GM12801 (cell line): ENCODE data around the gene GRIK2.

Source experiments
- TF ChIP-seq, protein P1 (sequence below): IDR thresholded peaks from one replicate; pipeline ENCODE4 v1.5.1; 2011; ENCODE audit warnings: control low read depth; ENCODE audit not compliant: insufficient read length; ENCODE audit errors: extremely low read depth

The GRIK2 gene

DNA sequence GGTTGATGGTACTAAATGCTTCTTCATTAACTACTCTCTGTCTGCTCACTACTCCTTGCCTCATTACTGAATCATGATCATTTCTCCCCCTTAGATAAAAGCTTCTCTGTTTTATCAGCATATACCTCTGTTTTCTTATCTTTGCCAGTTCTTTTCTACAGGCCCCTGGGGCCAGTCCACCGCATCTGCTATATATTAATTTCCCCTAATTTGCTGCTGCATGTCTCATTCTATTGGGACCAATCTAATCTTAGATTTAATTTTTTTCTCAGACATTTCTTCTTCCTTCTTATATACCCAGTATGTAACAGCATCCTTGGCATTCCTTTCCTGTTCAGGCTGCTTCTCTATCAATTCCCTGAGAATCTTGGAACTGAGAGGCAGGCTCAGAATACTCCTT is 51.2 kb downstream of the GRIK2 start:
- TF ChIP-seq, protein P1, sequence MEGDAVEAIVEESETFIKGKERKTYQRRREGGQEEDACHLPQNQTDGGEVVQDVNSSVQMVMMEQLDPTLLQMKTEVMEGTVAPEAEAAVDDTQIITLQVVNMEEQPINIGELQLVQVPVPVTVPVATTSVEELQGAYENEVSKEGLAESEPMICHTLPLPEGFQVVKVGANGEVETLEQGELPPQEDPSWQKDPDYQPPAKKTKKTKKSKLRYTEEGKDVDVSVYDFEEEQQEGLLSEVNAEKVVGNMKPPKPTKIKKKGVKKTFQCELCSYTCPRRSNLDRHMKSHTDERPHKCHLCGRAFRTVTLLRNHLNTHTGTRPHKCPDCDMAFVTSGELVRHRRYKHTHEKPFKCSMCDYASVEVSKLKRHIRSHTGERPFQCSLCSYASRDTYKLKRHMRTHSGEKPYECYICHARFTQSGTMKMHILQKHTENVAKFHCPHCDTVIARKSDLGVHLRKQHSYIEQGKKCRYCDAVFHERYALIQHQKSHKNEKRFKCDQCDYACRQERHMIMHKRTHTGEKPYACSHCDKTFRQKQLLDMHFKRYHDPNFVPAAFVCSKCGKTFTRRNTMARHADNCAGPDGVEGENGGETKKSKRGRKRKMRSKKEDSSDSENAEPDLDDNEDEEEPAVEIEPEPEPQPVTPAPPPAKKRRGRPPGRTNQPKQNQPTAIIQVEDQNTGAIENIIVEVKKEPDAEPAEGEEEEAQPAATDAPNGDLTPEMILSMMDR = no peak

DNA sequence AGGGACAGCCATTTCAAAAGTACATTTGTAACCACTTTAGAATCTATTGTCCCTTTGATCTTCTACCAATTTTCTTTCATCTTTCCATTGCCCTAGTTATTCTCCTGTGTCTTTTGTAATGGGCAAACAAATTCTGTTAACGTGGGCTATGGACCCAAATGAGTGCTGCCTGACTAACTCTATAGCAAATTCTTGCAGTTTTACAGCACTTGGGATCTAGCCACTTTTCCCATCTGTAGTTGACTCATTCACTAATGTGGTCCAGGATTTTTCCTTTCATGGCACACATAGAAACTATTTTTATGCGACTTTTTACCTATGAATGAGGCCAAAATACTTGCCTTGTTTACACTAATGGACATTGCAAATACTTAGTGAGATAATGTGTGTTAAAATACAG is 52.0 kb downstream of the GRIK2 start:
- TF ChIP-seq, protein P1 = no peak

DNA sequence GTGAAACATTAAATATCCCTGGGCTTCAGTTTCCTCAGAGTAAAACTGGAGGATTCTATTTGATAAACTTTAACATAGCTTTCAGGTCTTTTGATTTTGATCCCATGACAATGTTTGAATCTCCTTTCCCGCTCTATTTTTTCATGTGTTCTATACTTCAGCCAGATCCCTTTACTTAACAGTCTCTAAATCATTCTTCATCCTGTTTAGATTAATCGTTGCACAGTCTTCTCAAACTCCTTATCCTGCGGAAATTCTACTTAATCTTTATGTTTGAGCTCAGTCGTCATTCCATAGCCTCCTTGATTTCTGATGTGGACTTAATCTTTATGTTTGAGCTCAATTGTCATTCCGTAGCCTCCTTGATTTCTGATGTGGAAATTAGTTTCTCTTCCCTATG is 57.4 kb downstream of the GRIK2 start:
- TF ChIP-seq, protein P1 = no peak

DNA sequence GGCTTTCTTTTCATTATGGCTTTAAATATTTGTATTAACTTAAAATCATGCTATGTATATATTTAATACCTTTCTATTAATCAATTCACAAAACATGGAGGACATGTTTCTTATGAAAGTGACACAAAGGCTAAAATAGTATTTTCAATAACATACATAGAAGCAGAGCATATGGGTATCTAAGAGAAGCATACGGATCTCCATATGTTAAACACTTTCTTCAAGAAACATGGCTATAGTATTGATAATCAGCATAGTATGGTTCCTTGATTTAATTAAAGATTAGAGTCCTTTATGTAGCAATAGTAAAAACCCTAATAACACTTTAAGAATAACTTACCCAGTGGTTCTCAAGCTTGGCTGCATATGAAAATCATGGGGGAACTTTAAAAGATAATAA is 58.5 kb downstream of the GRIK2 start:
- TF ChIP-seq, protein P1 = no peak

DNA sequence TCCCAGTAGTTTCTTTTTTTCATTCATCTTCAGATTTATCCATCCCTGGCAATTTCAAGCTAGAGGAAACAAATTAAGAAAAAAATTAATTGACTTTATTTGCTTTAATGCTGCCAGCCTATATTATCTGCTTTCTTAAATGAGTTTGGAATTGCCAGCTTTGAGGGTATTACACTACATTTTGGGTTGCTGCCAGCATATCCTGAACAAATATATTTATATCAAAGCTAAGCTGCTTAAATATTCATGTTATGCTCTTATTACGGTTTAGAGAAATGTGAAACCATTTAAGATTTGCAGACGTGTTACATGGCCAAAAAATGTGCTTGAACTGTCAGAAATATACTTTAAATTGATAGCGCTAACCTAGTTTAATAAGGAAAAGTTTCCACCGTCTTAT is 59.7 kb downstream of the GRIK2 start:
- TF ChIP-seq, protein P1 = no peak

DNA sequence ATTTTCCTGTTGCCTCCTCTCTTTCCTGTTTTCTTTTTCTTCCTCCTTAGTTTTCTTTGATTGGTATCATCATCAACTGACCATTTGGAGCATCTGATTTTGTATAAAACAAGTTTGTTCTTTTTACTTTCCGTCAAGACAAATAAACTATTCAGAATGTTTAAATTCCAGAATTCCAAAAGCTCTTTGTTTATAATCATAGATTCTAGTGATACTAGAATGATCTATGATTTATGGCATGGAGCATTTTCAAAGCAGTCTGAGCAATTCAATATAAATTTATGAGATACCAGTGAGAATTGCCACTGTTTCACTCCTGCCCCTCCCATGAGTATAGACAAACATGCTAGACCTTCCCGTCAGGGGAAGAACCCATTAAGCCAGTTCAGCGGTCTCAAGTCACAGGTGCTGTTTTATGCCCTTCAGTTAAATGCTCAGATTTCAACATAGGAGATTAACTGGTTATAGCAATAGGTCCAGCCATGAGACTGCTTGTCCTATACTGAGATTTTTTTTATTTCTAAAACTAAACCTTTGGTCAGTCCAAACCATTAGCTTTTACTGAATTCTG is 60.7 kb downstream of the GRIK2 start:
- TF ChIP-seq, protein P1 = no peak

DNA sequence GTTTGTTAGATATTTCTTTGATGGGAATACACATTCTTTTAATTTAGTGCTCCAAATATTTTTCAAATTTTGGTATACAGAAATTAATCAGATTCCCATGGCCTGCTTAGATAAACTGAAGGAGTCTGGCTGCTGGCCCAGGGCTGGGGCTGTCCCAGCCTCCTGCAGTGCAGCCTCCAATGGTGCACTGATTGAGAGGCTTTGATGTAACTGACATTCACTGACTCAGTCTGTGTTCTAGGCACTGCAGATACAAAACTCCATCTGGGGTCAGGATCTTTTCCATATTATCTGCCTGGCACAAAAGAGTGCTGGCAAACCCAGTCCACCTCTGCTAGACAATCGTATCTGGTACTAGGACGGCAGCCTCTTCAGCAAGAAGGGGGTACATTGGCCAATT is 64.8 kb downstream of the GRIK2 start:
- TF ChIP-seq, protein P1 = no peak
